ENCODE data around the gene GALNT1.

- TF ChIP-seq EZH2 (IDR thresholded peaks at IDR 0.05) (no peak), CTCF (IDR thresholded peaks at IDR 0.05) (no peak), EZH2phosphoT487 (IDR thresholded peaks at IDR 0.05) (no peak)
These were observed 173.8 kb downstream of the GALNT1 start for GRCh38 chr18:35755369-35755768.
